ENCODE data around the gene NUP214.

The NUP214 gene

GRCh38 chr9:131281119-131281965 is 156.0 kb downstream of the NUP214 start:
- DNase-seq, result no peak

GRCh38 chr9:131282175-131282574 is 156.8 kb downstream of the NUP214 start:
- no peak for DNase-seq

GRCh38 chr9:131282688-131283422 is 157.5 kb downstream of the NUP214 start:
- no peak for DNase-seq

All from NCI-H1694 (cell line).